Activated T-cell treated with anti-CD3 and anti-CD28 coated beads, Interleukin-2, amount 50 U/mL, for 48 hours (primary cell): ENCODE measurements around the gene BTNL3.
"Not testable (repeated sequence)": the region's sequence is repeated elsewhere in the genome, so short reads cannot be mapped to it uniquely, and the experiment has no call there.

Source experiments
- DNase-seq, 2 experiments: peaks; one replicate each; pipeline ENCODE4 v3.0.0-alpha.2; 2020

Gene BTNL3

GRCh38 chr5:180988592-180988991 is at the start of gene BTNL3:
TSS of gene BTNL3 (plus strand) at chr5:180988846. CDS start at chr5:180989029, 183 bp downstream.
- no peak for DNase-seq

- no peak for DNase-seq
Measured at GRCh38 chr5:180950291-180950949, 38.2 kb upstream of the BTNL3 start.

GRCh38 chr5:180959661-180960060 is 29.0 kb upstream of the BTNL3 start:
- no peak for DNase-seq

GRCh38 chr5:180960209-180960608 is 28.4 kb upstream of the BTNL3 start:
- DNase-seq = no peak

- DNase-seq = no peak
Measured at GRCh38 chr5:180969406-180969805, 19.2 kb upstream of the BTNL3 start.

- no peak for DNase-seq
Measured at GRCh38 chr5:180970336-180970735, 18.3 kb upstream of the BTNL3 start.

- no peak for DNase-seq
Measured at GRCh38 chr5:180970875-180971274, 17.8 kb upstream of the BTNL3 start.

GRCh38 chr5:180974612-180975315 is 13.9 kb upstream of the BTNL3 start:
- DNase-seq = no peak

GRCh38 chr5:180975338-180975737 is 13.3 kb upstream of the BTNL3 start:
- no peak for DNase-seq

- no peak for DNase-seq
Measured at GRCh38 chr5:180976518-180976917, 12.1 kb upstream of the BTNL3 start.

- no peak for DNase-seq
Measured at GRCh38 chr5:180977852-180978251, 10.8 kb upstream of the BTNL3 start.

GRCh38 chr5:180982008-180982741 is 6.5 kb upstream of the BTNL3 start:
- DNase-seq = no peak

- no peak for DNase-seq
Measured at GRCh38 chr5:180988016-180988415, 630 bp upstream of the BTNL3 start.

GRCh38 chr5:180990086-180990881 is 1.6 kb downstream of the BTNL3 start:
- DNase-seq = no peak

GRCh38 chr5:180990882-180991242 is 2.2 kb downstream of the BTNL3 start:
- DNase-seq = no peak

- DNase-seq = no peak
Measured at GRCh38 chr5:181001947-181002346, 13.3 kb downstream of the BTNL3 start.

GRCh38 chr5:181005791-181006190 is 17.1 kb downstream of the BTNL3 start:
- DNase-seq = no peak

GRCh38 chr5:181008136-181008535 is 19.5 kb downstream of the BTNL3 start:
- DNase-seq = no peak

GRCh38 chr5:181010018-181010417 is 21.4 kb downstream of the BTNL3 start:
- not testable (repeated sequence) for DNase-seq

- not testable (repeated sequence) for DNase-seq
Measured at GRCh38 chr5:181014654-181015053, 26.0 kb downstream of the BTNL3 start.

GRCh38 chr5:181017448-181017847 is 28.8 kb downstream of the BTNL3 start:
- DNase-seq = not testable (repeated sequence)

- DNase-seq = no peak
Measured at GRCh38 chr5:181020688-181021087, 32.0 kb downstream of the BTNL3 start.
